ENCODE data around the gene HID1.
"Not testable (repeated sequence)": the region's sequence is repeated elsewhere in the genome, so short reads cannot be mapped to it uniquely, and the experiment has no call there.

The HID1 gene

GRCh38 chr17:74916851-74917199 lies 55.7 kb downstream of the HID1 start:
- TF ChIP-seq CTCF (IDR thresholded peaks at IDR 0.05; ENCODE audit: low read depth, low read length) = no peak
- H3K4me3 ChIP-seq (ENCODE audit: low read depth, low read length) = no peak overlapping the region
- no peaks in the 10 kb centered on the region; the same call in 1 of the 2 replicates for H3K27me3 ChIP-seq
- H3K4me1 ChIP-seq = no peaks in the 10 kb centered on the region
- no peaks in the 10 kb centered on the region for H3K36me3 ChIP-seq
- H3K9me3 ChIP-seq = no peaks in the 10 kb centered on the region
- no peak for DNase-seq

- no peak for DNase-seq
- Histone ChIP-seq H3K4me1 (no peaks in the 10 kb centered on the region), H3K4me3 (ENCODE audit: low read depth, low read length) (no peak overlapping the region), H3K9me3 (no peaks in the 10 kb centered on the region), H3K27me3 (no peaks in the 10 kb centered on the region), H3K36me3 (no peaks in the 10 kb centered on the region)
- no peak for TF ChIP-seq CTCF (IDR thresholded peaks at IDR 0.05; ENCODE audit: low read depth, low read length)
Observed at GRCh38 chr17:74916136-74916850, 56.3 kb downstream of the HID1 start.

DNA sequence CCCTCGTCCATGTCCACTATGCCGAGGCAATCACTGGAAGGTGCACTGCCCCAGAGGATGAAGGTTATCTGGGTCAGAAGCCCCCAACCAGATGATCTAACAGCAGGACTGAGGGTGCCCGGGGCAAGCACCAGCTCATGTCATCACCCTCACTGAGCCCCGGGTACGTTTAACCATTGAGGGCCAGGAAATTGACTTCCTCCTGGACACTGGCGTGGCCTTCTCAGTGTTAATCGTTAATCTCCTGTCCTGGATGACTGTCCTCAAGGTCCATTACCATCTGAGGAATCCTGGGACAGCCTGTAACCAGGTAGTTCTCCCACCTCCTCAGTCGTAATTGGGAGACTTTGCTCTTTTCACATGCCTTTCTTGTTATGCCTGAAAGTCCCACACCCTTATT lies 61.1 kb downstream of the HID1 start:
- H3K4me1 ChIP-seq; H3K9me3 ChIP-seq; H3K4me3 ChIP-seq (ENCODE audit: low read depth, low read length); H3K36me3 ChIP-seq; H3K27me3 ChIP-seq; DNase-seq: not testable (repeated sequence)

DNA sequence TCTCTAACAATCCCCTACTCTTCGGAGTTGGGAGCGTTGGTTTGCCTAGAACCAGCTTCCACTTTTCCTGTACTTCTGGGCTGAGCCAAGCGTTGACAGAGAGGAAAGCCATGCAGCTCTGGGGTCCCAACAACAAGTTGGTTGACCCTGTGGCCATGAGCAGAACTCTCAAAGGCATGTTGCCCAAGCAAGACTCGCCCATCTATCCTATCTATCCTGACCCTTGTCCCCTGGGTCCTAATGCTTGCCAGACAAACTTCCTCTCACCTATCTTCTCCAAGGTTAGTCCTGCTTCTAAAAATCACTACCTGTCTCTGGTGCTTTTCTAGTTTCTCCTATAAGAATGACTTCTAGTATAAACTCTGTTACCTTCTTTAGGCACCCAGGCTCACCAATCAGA lies 63.5 kb downstream of the HID1 start:
- not testable (repeated sequence) for H3K4me1 ChIP-seq; H3K9me3 ChIP-seq; H3K27me3 ChIP-seq; DNase-seq; H3K4me3 ChIP-seq (ENCODE audit: low read depth, low read length); H3K36me3 ChIP-seq

GRCh38 chr17:74907012-74907411 lies 65.5 kb downstream of the HID1 start:
- H3K9me3 ChIP-seq = no peaks in the 10 kb centered on the region; the same call in 1 of the 2 replicates
- H3K4me1 ChIP-seq = no peaks in the 10 kb centered on the region
- DNase-seq = no peak
- H3K27me3 ChIP-seq = no peaks in the 10 kb centered on the region
- TF ChIP-seq CTCF (IDR thresholded peaks at IDR 0.05; ENCODE audit: low read depth, low read length) = no peak
- H3K4me3 ChIP-seq (ENCODE audit: low read depth, low read length) = no peak overlapping the region
- no peaks in the 10 kb centered on the region for H3K36me3 ChIP-seq

DNA sequence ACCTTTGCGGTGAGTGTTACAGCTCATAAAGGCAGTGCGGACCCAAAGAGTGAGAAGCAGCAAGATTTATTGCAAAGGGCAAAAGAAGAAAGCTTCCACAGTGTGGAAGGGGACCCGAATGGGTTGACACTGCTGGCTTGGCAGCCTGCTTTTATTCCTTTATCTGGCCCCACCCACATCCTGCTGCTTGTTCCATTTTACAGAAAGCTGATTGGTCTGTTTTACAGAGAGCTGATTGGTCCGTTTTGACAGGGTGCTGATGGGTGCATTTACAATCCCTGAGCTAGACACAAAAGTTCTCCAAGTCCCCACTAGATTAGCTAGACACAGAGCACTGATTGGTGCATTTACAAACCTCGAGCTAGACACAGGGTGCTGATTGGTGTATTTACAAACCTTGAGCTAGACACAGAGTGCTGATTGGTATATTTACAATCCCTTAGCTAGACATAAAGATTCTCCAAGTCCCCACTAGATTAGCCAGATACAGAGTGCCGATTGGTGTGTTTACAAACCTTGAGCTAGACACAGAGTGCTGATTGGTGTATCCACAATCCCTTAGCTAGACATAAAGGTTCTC lies 66.3 kb downstream of the HID1 start:
- H3K36me3 ChIP-seq; H3K4me3 ChIP-seq (ENCODE audit: low read depth, low read length); H3K27me3 ChIP-seq; H3K9me3 ChIP-seq; H3K4me1 ChIP-seq: not testable (repeated sequence)
- peak; percentile 45 for DNase-seq

- Histone ChIP-seq H3K27me3 (no peaks in the 10 kb centered on the region), H3K9me3 (no peaks in the 10 kb centered on the region; the same call in 1 of the 2 replicates), H3K4me3 (ENCODE audit: low read depth, low read length) (no peak overlapping the region), H3K36me3 (no peaks in the 10 kb centered on the region), H3K4me1 (no peaks in the 10 kb centered on the region)
- no peak for TF ChIP-seq CTCF (IDR thresholded peaks at IDR 0.05; ENCODE audit: low read depth, low read length)
- no peak for DNase-seq
Observed at GRCh38 chr17:74904687-74905409, 67.7 kb downstream of the HID1 start.
